Measurements from ENCODE around the gene RTN4RL2. TPM values are rescaled to one million over a fixed set of nuclear protein-coding genes. Genes with fewer than 3 reads are reported as not detected.

RTN4RL2 gene
- total and polyA plus RNA-seq, 10 of the 15 experiments (the other 5 are each of a cell fraction or from before 2014, with no cell fraction given): 0.14 to 1.1 (median 0.52) TPM; not detected in 4

- POLR2A ChIA-PET: interaction anchor here (0.6 kb wide), 1 partner anchor 104 kb away, joined by 4 read pairs; no protein-coding TSS in a partner anchor
- in situ Hi-C loops (cut with MboI) (no loop called here), intact Hi-C loops (cut with micrococcal nuclease; ENCODE audit: unreplicated experiment) (no loop called here)
- Histone ChIP-seq H3K4me1 (ENCODE audit: control insufficient read depth, insufficient read depth, low read length) (peaks cover 7% of the 10 kb centered on the region), H2AFZ (ENCODE audit: control insufficient read depth, low read depth, low read length) (no peak overlapping the region), H3K9me3 (replicated peaks; ENCODE audit: control insufficient read depth, insufficient read depth, low read length) (no peaks in the 10 kb centered on the region), H3K4me3 (no peak overlapping the region), H3K79me2 (ENCODE audit: control insufficient read depth, insufficient read depth, low read length) (no peaks in the 10 kb centered on the region), H3K27ac (ENCODE audit: control insufficient read depth, insufficient read depth) (no peak overlapping the region), H3K9ac (ENCODE audit: control insufficient read depth, insufficient read depth, low read length) (no peak overlapping the region), H3K36me3 (ENCODE audit: control insufficient read depth in 2 of 2, insufficient read depth in 2 of 2, low read length in 1 of 2) (no peaks in the 10 kb centered on the region), H3K27me3 (replicated peaks in 1 of 2; ENCODE audit: control insufficient read depth in 2 of 2, insufficient read depth in 2 of 2, low read length in 1 of 2) (no peaks in the 10 kb centered on the region; a peak in 2 of 4 replicates), H4K20me1 (ENCODE audit: control insufficient read depth, insufficient read depth) (0 out of 2 replicates have a peak, but pooled peaks cover 2% of the 10 kb centered on the region), H3K4me2 (ENCODE audit: control insufficient read depth, insufficient read depth) (no peak overlapping the region)
- 77% methylated on average over 2 of the region's 2 CpGs for WGBS (ENCODE audit: insufficient coverage, insufficient replicate concordance, low lambda C conversion rate, missing lambda C conversion rate)
- TF ChIP-seq PAX5 (IDR thresholded peaks at IDR 0.05; ENCODE audit: borderline replicate concordance, low read depth, low read length) (no peak), CEBPB (IDR thresholded peaks at IDR 0.05; ENCODE audit: borderline replicate concordance in 1 of 2, low read depth in 2 of 2, low read length in 2 of 2) (no peak), CBX3 (IDR thresholded peaks at IDR 0.05; ENCODE audit: borderline replicate concordance, low read depth) (no peak), USF2 (IDR thresholded peaks at IDR 0.05; ENCODE audit: borderline replicate concordance, low read depth, low read length) (no peak), NFIC (IDR thresholded peaks at IDR 0.05; ENCODE audit: low read depth, low read length) (no peak), IKZF2 (IDR thresholded peaks at IDR 0.05) (no peak), CHD4 (IDR thresholded peaks at IDR 0.05) (no peak), PBX3 (IDR thresholded peaks at IDR 0.05; ENCODE audit: insufficient replicate concordance, low read depth, low read length) (no peak), BHLHE40 (IDR thresholded peaks at IDR 0.05; ENCODE audit: borderline replicate concordance in 1 of 2, low read depth in 2 of 2, low read length in 1 of 2) (no peak), POLR2AphosphoS2 (IDR thresholded peaks at IDR 0.05; ENCODE audit: low read depth, low read length) (no peak), NR2C1 (IDR thresholded peaks at IDR 0.05) (no peak), ZZZ3 (IDR thresholded peaks at IDR 0.05; ENCODE audit: control insufficient read depth, insufficient read length, low read depth) (no peak), SREBF2 (IDR thresholded peaks at IDR 0.05; ENCODE audit: low read length) (no peak), RAD51 (IDR thresholded peaks at IDR 0.05) (no peak), SKIL (IDR thresholded peaks at IDR 0.05; ENCODE audit: low read depth, poor library complexity, severe bottlenecking) (no peak), NBN (IDR thresholded peaks at IDR 0.05) (no peak)
- RAD21 ChIA-PET (ENCODE audit: unreplicated experiment): interaction anchor here (1.0 to 1.1 kb wide), 2 partner anchors 40 to 105 kb away, joined by 3 read pairs; no protein-coding TSS in a partner anchor
- BruUV-seq (replicated peaks): no TSS peak
- SMC1A ChIA-PET (ENCODE audit: uncharacterized antibody, unreplicated experiment): interaction anchor here (1.2 kb wide), 1 partner anchor 187 kb away, joined by 3 read pairs; no protein-coding TSS in a partner anchor
- DNase-seq (ENCODE audit: low read depth, low spot score): no peak
- no peak for FAIRE-seq
- CTCF ChIA-PET: interaction anchor here (1.0 to 1.2 kb wide), 3 partner anchors 11 to 108 kb away, joined by 3 to 5 read pairs (median 3); no protein-coding TSS in a partner anchor
- no peak for ATAC-seq
These were observed 6.7 kb upstream of the RTN4RL2 start for GRCh38 chr11:57453543-57454177.

Data from GM12878 (cell line).